Activated B cell treated with CpG ODN at 0.5 μM for 24 hours (primary cell): ENCODE data around the gene CSDE1. TPM values are rescaled to one million over a fixed set of nuclear protein-coding genes. Genes with fewer than 3 reads are reported as not detected.
A peak's percentile ranks its signal among the peaks of the same experiment; 100 is the strongest.
"Not testable (repeated sequence)": the region's sequence is repeated elsewhere in the genome, so short reads cannot be mapped to it uniquely, and the experiment has no call there.

ENCODE experiments used
- ATAC-seq: fragments of 200-7000 bp; cut with Tn5 transposase; one replicate; pipeline ENCODE4 v1.10.0; 2021; ENCODE audit warnings: low read depth, mild to moderate bottlenecking, moderate library complexity
- CTCF ChIA-PET: fragments of 350-600 bp; sonication (Branson Sonifier 250); formaldehyde crosslinking; loops from one replicate; lab custom pipeline; 2021; ENCODE audit warnings: antibody characterized with exemption; lab: Charles Lee
- POLR2A ChIA-PET: fragments of 350-600 bp; sonication (Branson Sonifier 250); formaldehyde crosslinking; loops from one replicate; lab custom pipeline; 2021; ENCODE audit warnings: antibody characterized with exemption; lab: Charles Lee
- DNase-seq: peaks from one replicate; pipeline ENCODE4 v3.0.0; 2022
- H3K27ac Mint-ChIP-seq: one replicate; pipeline ENCODE4 v1.8.0; 2020; ENCODE audit warnings: mixed read lengths
- H3K27me3 Mint-ChIP-seq: one replicate; pipeline ENCODE4 v1.8.0; 2021; ENCODE audit warnings: mixed read lengths
- H3K36me3 Mint-ChIP-seq: one replicate; pipeline ENCODE4 v1.8.0; 2021; ENCODE audit warnings: low read depth, mixed read lengths
- H3K4me1 Mint-ChIP-seq: one replicate; pipeline ENCODE4 v1.8.0; 2021; ENCODE audit warnings: mixed read lengths
- H3K4me3 Mint-ChIP-seq: one replicate; pipeline ENCODE4 v1.8.0; 2020; ENCODE audit warnings: mild to moderate bottlenecking, mixed read lengths
- H3K9me3 Mint-ChIP-seq: one replicate; pipeline ENCODE4 v1.8.0; 2020; ENCODE audit warnings: mixed read lengths
- intact Hi-C: fragments of 100-400 bp; cut with micrococcal nuclease; formaldehyde crosslinking; loops from one replicate; pipeline ENCODE4 v1.15.1; 2024
- total RNA-seq: library from RNA; stranded (reverse); gene quantifications from 2 replicates; pipeline ENCODE4 v1.2.3, GENCODE V29; 2022
- TF ChIP-seq, protein P1 (sequence below): fragments of 200-600 bp; IDR thresholded peaks from one replicate; pipeline ENCODE4 v1.8.0; 2022; ENCODE audit warnings: antibody characterized with exemption, mild to moderate bottlenecking

The CSDE1 gene
- total RNA-seq, result 416 and 424 TPM in 2 replicates

DNA sequence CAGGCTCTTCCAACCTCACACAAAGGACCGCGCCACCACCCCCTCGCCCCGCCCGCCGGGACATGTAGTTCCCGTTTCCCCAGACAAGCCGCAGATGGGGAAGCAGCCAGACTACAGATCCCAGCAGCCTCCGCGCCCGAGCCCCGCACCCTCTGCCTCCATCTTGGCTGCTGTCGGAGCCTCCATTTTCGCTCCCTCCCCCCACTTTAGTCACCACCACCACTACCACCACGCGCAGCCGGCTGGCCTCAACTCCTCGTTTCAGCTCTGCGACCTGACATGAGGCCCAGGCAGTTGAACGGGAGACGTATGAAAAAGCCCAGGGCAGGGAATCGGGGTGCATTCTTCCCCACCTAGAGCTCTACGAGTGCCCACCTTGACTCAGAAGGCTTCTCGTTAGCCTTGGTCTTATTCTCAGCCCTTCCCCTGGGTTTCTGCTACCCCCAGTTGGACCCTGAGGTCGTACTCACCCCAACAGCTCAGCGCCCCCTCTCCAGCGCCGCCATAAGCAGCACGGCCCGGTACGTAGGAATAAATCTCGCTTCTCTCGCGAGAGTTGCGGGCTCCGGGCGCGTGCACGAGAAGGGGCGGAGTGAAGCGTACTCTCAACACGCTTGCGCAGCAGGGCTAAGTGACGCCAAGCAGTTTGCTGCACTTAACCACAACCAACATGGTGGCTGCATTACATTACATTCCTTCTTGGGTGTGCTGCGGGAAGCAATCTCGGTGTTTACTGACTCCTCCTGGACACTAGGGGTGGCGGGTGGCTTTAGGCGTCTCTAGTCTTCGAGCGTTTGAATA, at the start of gene CSDE1:
CSDE1 (minus strand) TSS at position 530 of the 801 bp plus-strand sequence. CDS start 18,094 bp downstream, outside the sequence.
- peak within 1 kb of the TSS; percentile 100 for H3K4me3 Mint-ChIP-seq
- peaks cover 24% of the 10 kb centered on the region for H3K36me3 Mint-ChIP-seq
- intact Hi-C loops, result loop anchor here (1.0 to 10.0 kb wide), 13 partner anchors 15 to 1803 kb away; partner anchors contain the start of genes BCAS2, DCLRE1B, DENND2C and HIPK1
- ChIA-PET POLR2A (interaction anchor here (0.9 to 3.3 kb wide), 5 partner anchors 13 to 246 kb away, joined by 3 to 30 read pairs (median 9); partner anchors contain the start of genes DENND2C, NRAS, SIKE1 and TRIM33), CTCF (no interaction called here)
- TF ChIP-seq, protein P1, sequence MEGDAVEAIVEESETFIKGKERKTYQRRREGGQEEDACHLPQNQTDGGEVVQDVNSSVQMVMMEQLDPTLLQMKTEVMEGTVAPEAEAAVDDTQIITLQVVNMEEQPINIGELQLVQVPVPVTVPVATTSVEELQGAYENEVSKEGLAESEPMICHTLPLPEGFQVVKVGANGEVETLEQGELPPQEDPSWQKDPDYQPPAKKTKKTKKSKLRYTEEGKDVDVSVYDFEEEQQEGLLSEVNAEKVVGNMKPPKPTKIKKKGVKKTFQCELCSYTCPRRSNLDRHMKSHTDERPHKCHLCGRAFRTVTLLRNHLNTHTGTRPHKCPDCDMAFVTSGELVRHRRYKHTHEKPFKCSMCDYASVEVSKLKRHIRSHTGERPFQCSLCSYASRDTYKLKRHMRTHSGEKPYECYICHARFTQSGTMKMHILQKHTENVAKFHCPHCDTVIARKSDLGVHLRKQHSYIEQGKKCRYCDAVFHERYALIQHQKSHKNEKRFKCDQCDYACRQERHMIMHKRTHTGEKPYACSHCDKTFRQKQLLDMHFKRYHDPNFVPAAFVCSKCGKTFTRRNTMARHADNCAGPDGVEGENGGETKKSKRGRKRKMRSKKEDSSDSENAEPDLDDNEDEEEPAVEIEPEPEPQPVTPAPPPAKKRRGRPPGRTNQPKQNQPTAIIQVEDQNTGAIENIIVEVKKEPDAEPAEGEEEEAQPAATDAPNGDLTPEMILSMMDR, result no peak
- ATAC-seq (peak; percentile 90), DNase-seq (peak; percentile 92)
- no peaks in the 10 kb centered on the region for H3K27me3 Mint-ChIP-seq
- H3K27ac Mint-ChIP-seq, result peak within 1 kb of the TSS; percentile 100
- H3K4me1 Mint-ChIP-seq, result peaks cover 57% of the 10 kb centered on the region
- H3K9me3 Mint-ChIP-seq, result no peaks in the 10 kb centered on the region

DNA sequence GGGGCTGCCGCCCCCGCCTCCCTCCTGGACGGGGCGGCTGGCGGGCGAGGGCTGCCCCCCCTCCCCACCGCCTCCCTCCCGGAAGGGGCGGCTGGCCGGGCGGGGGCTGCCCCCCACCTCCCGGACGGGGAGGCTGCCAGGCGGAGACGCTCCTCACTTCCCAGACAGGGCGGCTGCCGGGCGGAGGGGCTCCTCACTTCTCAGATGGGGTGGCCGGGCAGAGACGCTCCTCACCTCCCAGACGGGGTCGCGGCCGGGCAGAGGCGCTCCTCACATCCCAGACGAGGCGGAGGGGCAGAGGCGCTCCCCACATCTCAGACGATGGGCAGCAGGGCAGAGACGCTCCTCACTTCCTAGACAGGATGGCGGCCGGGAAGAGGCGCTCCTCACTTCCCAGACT, 46.7 kb upstream of the CSDE1 start:
- not testable (repeated sequence) for H3K4me3 Mint-ChIP-seq, H3K36me3 Mint-ChIP-seq

DNA sequence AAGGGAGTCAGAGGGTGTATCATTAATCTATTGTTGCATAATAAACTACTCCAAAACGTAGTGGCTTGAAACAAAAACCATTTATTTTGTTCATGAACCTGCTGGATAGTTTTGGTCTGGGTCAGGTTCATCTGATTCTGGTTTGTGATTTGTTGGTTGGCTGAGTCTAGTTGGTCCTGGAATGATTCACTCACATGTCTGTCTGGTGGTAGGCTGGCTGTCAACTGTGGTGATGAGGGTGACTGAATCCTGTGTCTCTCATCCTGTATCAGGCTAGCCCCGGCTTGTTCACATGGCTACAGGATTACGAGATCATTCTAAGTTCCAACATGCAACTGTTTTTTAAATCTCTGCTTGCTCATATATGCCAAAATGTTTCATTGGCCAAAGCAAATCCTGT, 45.2 kb upstream of the CSDE1 start:
- H3K4me3 Mint-ChIP-seq, result no peak overlapping the region
- H3K4me1 Mint-ChIP-seq, result no peaks in the 10 kb centered on the region
- no peaks in the 10 kb centered on the region for H3K36me3 Mint-ChIP-seq
- DNase-seq, result no peak
- intact Hi-C loops, result no loop called here
- H3K27me3 Mint-ChIP-seq, result peaks cover 11% of the 10 kb centered on the region
- H3K27ac Mint-ChIP-seq, result no peak overlapping the region
- ChIA-PET POLR2A (no interaction called here), CTCF (no interaction called here)
- TF ChIP-seq, protein P1, result no peak
- no peaks in the 10 kb centered on the region for H3K9me3 Mint-ChIP-seq
- ATAC-seq, result no peak

More for the DNA sequence above, 46.7 kb upstream of the CSDE1 start:
- H3K9me3 Mint-ChIP-seq, ATAC-seq, H3K27ac Mint-ChIP-seq, H3K4me1 Mint-ChIP-seq, H3K27me3 Mint-ChIP-seq, CTCF ChIA-PET, intact Hi-C loops, DNase-seq, POLR2A ChIA-PET: not testable (repeated sequence)

DNA sequence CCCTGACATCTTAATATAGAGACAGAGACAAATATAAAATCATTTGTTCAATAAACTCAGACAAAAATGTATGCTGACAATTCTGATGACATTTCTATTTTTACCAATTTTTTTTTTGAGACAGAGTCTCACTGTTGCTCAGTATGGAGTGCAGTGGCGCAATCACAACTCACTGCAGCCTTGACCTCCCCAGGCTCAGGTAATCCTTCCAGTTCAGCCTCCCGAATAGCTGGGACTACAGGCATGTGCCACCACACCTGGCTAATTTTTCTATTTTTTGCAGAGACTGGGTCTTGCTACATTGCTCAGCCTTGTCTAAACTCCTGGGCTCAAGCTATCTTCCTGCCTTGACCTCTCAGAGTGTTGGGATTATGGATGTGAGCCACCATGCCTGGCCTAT, 36.3 kb upstream of the CSDE1 start:
- ChIA-PET POLR2A (no interaction called here), CTCF (no interaction called here)
- ATAC-seq (no peak), DNase-seq (no peak)
- Mint-ChIP-seq H3K36me3 (peaks cover 1% of the 10 kb centered on the region), H3K4me1 (no peaks in the 10 kb centered on the region), H3K27ac (no peak overlapping the region), H3K4me3 (no peak overlapping the region), H3K27me3 (peaks cover 16% of the 10 kb centered on the region), H3K9me3 (no peaks in the 10 kb centered on the region)
- TF ChIP-seq, protein P1, result no peak
- intact Hi-C loops, result no loop called here

DNA sequence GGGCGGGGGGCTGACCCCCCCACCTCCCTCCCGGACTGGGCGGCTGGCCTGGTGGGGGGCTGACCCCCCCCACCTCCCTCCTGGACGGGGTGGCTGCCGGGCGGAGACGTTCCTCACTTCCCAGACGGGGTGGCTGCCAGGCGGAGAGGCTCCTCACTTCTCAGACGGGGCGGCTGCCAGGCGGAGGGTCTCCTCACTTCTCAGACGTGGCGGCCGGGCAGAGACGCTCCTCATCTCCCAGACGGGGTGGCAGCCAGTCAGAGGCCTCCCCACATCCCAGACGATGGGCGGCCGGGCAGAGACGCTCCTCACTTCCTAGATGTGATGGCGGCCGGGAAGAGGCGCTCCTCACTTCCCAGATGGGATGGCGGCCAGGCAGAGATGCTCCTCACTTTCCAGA, 32.8 kb upstream of the CSDE1 start:
- DNase-seq, H3K27ac Mint-ChIP-seq, CTCF ChIA-PET, POLR2A ChIA-PET, ATAC-seq, H3K36me3 Mint-ChIP-seq, H3K4me3 Mint-ChIP-seq, H3K4me1 Mint-ChIP-seq, intact Hi-C loops: not testable (repeated sequence)
- Mint-ChIP-seq H3K27me3 (peaks cover 37% of the 10 kb centered on the region), H3K9me3 (peaks cover 18% of the 10 kb centered on the region)

DNA sequence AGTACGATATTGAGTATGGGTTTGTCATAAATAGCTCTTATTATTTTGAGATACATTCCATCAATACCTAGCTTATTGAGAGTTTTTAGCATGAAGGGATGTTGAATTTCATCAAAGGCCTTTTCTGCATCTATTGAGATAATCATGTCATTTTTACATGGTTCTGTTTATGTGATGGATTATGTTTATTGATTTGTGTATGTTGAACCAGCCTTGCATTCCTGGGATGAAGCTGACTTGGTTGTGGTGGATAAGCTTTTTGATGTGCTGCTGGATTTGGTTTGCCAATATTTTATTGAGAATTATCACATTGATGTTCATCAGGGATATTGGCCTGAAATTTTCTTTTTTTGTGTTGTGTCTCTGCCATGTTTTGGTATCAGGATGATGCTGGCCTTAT, 28.7 kb upstream of the CSDE1 start:
- CTCF ChIA-PET, DNase-seq, H3K4me3 Mint-ChIP-seq, POLR2A ChIA-PET, H3K36me3 Mint-ChIP-seq, ATAC-seq, H3K27ac Mint-ChIP-seq, H3K4me1 Mint-ChIP-seq: not testable (repeated sequence)
- Mint-ChIP-seq H3K9me3 (peaks cover 18% of the 10 kb centered on the region), H3K27me3 (peaks cover 35% of the 10 kb centered on the region)
- intact Hi-C loops, result loop anchor here (10.0 kb wide), 1 partner anchor 308 kb away; no protein-coding TSS in a partner anchor
